Brain microvascular endothelial cell (primary cell): ENCODE data around the gene PTBP1.

Source experiments
- DNase-seq: peaks from one replicate; pipeline ENCODE4 v3.0.0-alpha.2; 2020
- H3K27ac ChIP-seq: fragments of 250-450 bp; sonication (Bioruptor Pico); 2 replicates; pipeline ENCODE4 v1.5.1; 2020; ENCODE audit warnings: mild to moderate bottlenecking, moderate library complexity
- H3K27me3 ChIP-seq: fragments of 250-450 bp; sonication (Bioruptor Pico); replicated peaks from 2 replicates; pipeline ENCODE4 v1.5.1; 2020; ENCODE audit warnings: mild to moderate bottlenecking
- H3K36me3 ChIP-seq: fragments of 250-450 bp; sonication (Bioruptor Pico); replicated peaks from 2 replicates; pipeline ENCODE4 v1.5.1; 2020; ENCODE audit warnings: mild to moderate bottlenecking
- H3K4me3 ChIP-seq: 2 replicates; pipeline ENCODE4 v1.5.1; 2011; ENCODE audit warnings: low read depth, mild to moderate bottlenecking, control low read depth, low read length, moderate library complexity
- CTCF ChIP-seq: IDR thresholded peaks from 2 replicates; pipeline ENCODE4 v1.5.1; 2011; ENCODE audit warnings: low read depth, mild to moderate bottlenecking, moderate library complexity, low read length, control low read depth, inconsistent platforms; ENCODE audit errors: missing control alignments
- in situ Hi-C: cut with HindIII; loops from 2 replicates; pipeline ENCODE4 v1.10.0; 2017; ENCODE audit warnings: low sequenced_read_pairs, low pct_ligation_motif_present

PTBP1 gene

GRCh38 chr19:796692-797527 lies at the start of gene PTBP1:
PTBP1 (plus strand) TSS chr19:797452; CDS start chr19:797498, 46 bp downstream.
- Histone ChIP-seq H3K36me3 (peaks cover 33% of the 10 kb centered on the region), H3K27ac (peak within 1 kb of the TSS; percentile 90), H3K4me3 (peak within 1 kb of the TSS; percentile 90), H3K27me3 (no peaks in the 10 kb centered on the region)
- no peak for TF ChIP-seq CTCF
- DNase-seq: peak; percentile 100
- in situ Hi-C loops: no loop called here

- no peak for DNase-seq
- no peak for TF ChIP-seq CTCF
- H3K27ac ChIP-seq: no peak overlapping the region
- no peak overlapping the region for H3K4me3 ChIP-seq
- in situ Hi-C loops: no loop called here
- no peaks in the 10 kb centered on the region for H3K27me3 ChIP-seq
- H3K36me3 ChIP-seq: no peaks in the 10 kb centered on the region
Observed at GRCh38 chr19:748274-748598, 49.0 kb upstream of the PTBP1 start.

- no peak for TF ChIP-seq CTCF
Observed at GRCh38 chr19:749811-750210, 47.4 kb upstream of the PTBP1 start.

GRCh38 chr19:750640-751423 lies 46.4 kb upstream of the PTBP1 start, which contains the start of gene MISP:
MISP (plus strand) TSS chr19:751112; CDS start chr19:756947, 5,835 bp downstream.
- Histone ChIP-seq H3K4me3 (no peak within 1 kb of the TSS), H3K27ac (peak within 1 kb of the TSS; percentile 97)

More at GRCh38 chr19:749811-750210, 47.4 kb upstream of the PTBP1 start:
- no peak for DNase-seq
- H3K4me3 ChIP-seq: no peak overlapping the region
- no peaks in the 10 kb centered on the region for H3K36me3 ChIP-seq
- in situ Hi-C loops: no loop called here
- no peaks in the 10 kb centered on the region for H3K27me3 ChIP-seq
- H3K27ac ChIP-seq: no peak overlapping the region

More at GRCh38 chr19:750640-751423, 46.4 kb upstream of the PTBP1 start, which contains the start of gene MISP:
- H3K36me3 ChIP-seq: no peaks in the 10 kb centered on the region
- no peak for DNase-seq
- H3K27me3 ChIP-seq: no peaks in the 10 kb centered on the region
- TF ChIP-seq CTCF: no peak
- in situ Hi-C loops: no loop called here
